OCI-LY7 (cell line): ENCODE measurements around the gene KCNIP4. TPM values are rescaled to one million over a fixed set of nuclear protein-coding genes. Genes with fewer than 3 reads are reported as not detected.

Experiments used
- BruUV-seq: library from RNA; stranded (reverse); fragments of 400-500 nt; replicated peaks from 2 replicates; lab custom pipeline; 2021; lab: Mats Ljungman, UMichigan
- CTCF ChIA-PET: fragments of 300-600 bp; sonication (Branson Sonifier 250); formaldehyde crosslinking; loops from one replicate; lab custom pipeline; 2022; ENCODE audit warnings: antibody characterized with exemption; ENCODE audit not compliant: unreplicated experiment; lab: Charles Lee
- POLR2A ChIA-PET: fragments of 300-600 bp; sonication (Branson Sonifier 250); formaldehyde crosslinking; loops from one replicate; lab custom pipeline; 2022; ENCODE audit warnings: antibody characterized with exemption; lab: Charles Lee
- DNase-seq: peaks from one replicate; pipeline ENCODE4 v3.0.0-alpha.2; 2015; ENCODE audit warnings: low spot score
- H2AFZ ChIP-seq: fragments of 200-600 bp; sonication (generic), shearing (Covaris generic); 2 replicates; pipeline ENCODE4 v1.6.1; 2014; ENCODE audit warnings: mild to moderate bottlenecking, antibody characterized with exemption, low read length, moderate library complexity
- H3K27ac ChIP-seq: fragments of 200-600 bp; sonication (generic); 2 replicates; pipeline ENCODE4 v1.5.1; 2014; ENCODE audit warnings: mixed run types, low read depth, mild to moderate bottlenecking, moderate library complexity, low read length, inconsistent platforms; ENCODE audit not compliant: poor library complexity, severe bottlenecking
- H3K36me3 ChIP-seq: fragments of 200-600 bp; sonication (generic); 2 replicates; pipeline ENCODE4 v1.6.1; 2014; ENCODE audit warnings: mild to moderate bottlenecking, antibody characterized with exemption, low read length, moderate library complexity, mixed read lengths; ENCODE audit not compliant: insufficient read depth
- H3K4me1 ChIP-seq: fragments of 200-600 bp; sonication (generic); 2 replicates; pipeline ENCODE4 v1.5.1; 2014; ENCODE audit warnings: mild to moderate bottlenecking, low read length; ENCODE audit not compliant: insufficient read depth, poor library complexity, severe bottlenecking
- H3K4me2 ChIP-seq: fragments of 200-600 bp; sonication (generic); 2 replicates; pipeline ENCODE4 v1.6.1; 2014; ENCODE audit warnings: mild to moderate bottlenecking, low read length
- H3K4me3 ChIP-seq: fragments of 200-600 bp; sonication (generic); 2 replicates; pipeline ENCODE4 v1.5.1; 2014; ENCODE audit warnings: mild to moderate bottlenecking, low read depth, low read length; ENCODE audit not compliant: poor library complexity, severe bottlenecking
- H3K79me2 ChIP-seq: fragments of 200-600 bp; sonication (generic); 2 replicates; pipeline ENCODE4 v1.6.1; 2016; ENCODE audit warnings: low read depth, mild to moderate bottlenecking, low read length, moderate library complexity, mixed read lengths; ENCODE audit not compliant: insufficient read depth
- H3K9me2 ChIP-seq: fragments of 200-600 bp; sonication (generic); 2 replicates; pipeline ENCODE4 v1.6.1; 2016; ENCODE audit warnings: mild to moderate bottlenecking, low read length, mixed read lengths; ENCODE audit not compliant: insufficient read depth
- H3K9me3 ChIP-seq: fragments of 200-600 bp; sonication (generic); 2 replicates; pipeline ENCODE4 v1.6.1; 2014; ENCODE audit warnings: mild to moderate bottlenecking, mixed run types, low read length, mixed read lengths
- H4K20me1 ChIP-seq: fragments of 200-600 bp; sonication (generic); 2 replicates; pipeline ENCODE4 v1.6.1; 2014; ENCODE audit warnings: mild to moderate bottlenecking, antibody characterized with exemption, low read length, moderate library complexity, mixed read lengths; ENCODE audit not compliant: insufficient read depth
- CTCF ChIP-seq: fragments of 200-600 bp; sonication (generic); conservative IDR thresholded peaks from 2 replicates; pipeline ENCODE4 v1.5.1; 2014; ENCODE audit warnings: mild to moderate bottlenecking, antibody characterized with exemption, low read length, moderate library complexity, mixed read lengths
- EZH2phosphoT487 ChIP-seq: fragments of 200-600 bp; sonication (generic); IDR thresholded peaks from 2 replicates; pipeline ENCODE4 v1.6.1; 2018; ENCODE audit warnings: low read depth, borderline replicate concordance, mild to moderate bottlenecking, mixed run types, antibody characterized with exemption, low read length, moderate library complexity, mixed read lengths
- intact Hi-C: fragments of 100-400 bp; cut with micrococcal nuclease; formaldehyde crosslinking; loops from one replicate; pipeline ENCODE4 v1.10.0; 2022; ENCODE audit not compliant: unreplicated experiment
- total RNA-seq, 2 experiments: library from RNA; depleted of rRNA in 1 of 2; stranded (reverse); fragments of >200 nt in 1 of 2; shearing (Covaris generic) in 1 of 2; gene quantifications; 2 replicates each; pipeline ENCODE4 v1.2.3, GENCODE V29; 2014 to 2022

The KCNIP4 gene
- total RNA-seq, 2 experiments from 2014 or later, result not detected

- no peak overlapping the region for H2AFZ ChIP-seq
- no peaks in the 10 kb centered on the region for H3K9me3 ChIP-seq
- ChIA-PET POLR2A (no interaction called here), CTCF (no interaction called here)
- H3K4me3 ChIP-seq, result no peak overlapping the region
- H4K20me1 ChIP-seq, result no peaks in the 10 kb centered on the region
- no TSS peak for BruUV-seq
- no peak overlapping the region for H3K27ac ChIP-seq
- H3K36me3 ChIP-seq, result no peaks in the 10 kb centered on the region
- no peak for TF ChIP-seq EZH2phosphoT487
- TF ChIP-seq CTCF, result no peak
- intact Hi-C loops, result no loop called here
- no peak for DNase-seq
- H3K4me2 ChIP-seq, result no peak overlapping the region
- no peaks in the 10 kb centered on the region for H3K9me2 ChIP-seq
- no peaks in the 10 kb centered on the region for H3K79me2 ChIP-seq
- no peaks in the 10 kb centered on the region for H3K4me1 ChIP-seq
Measured at GRCh38 chr4:21856301-21856700, 92.3 kb downstream of the KCNIP4 start.

GRCh38 chr4:21849077-21849476 lies 99.5 kb downstream of the KCNIP4 start:
- no peaks in the 10 kb centered on the region for H3K79me2 ChIP-seq
- DNase-seq, result no peak
- H3K9me3 ChIP-seq, result no peaks in the 10 kb centered on the region
- ChIA-PET POLR2A (interaction anchor here (0.6 kb wide), 1 partner anchor 30 kb away, joined by 3 read pairs; no protein-coding TSS in a partner anchor), CTCF (no interaction called here)
- intact Hi-C loops, result no loop called here
- H3K36me3 ChIP-seq, result no peaks in the 10 kb centered on the region
- TF ChIP-seq EZH2phosphoT487 (no peak), CTCF (no peak)
- no TSS peak for BruUV-seq
- no peak overlapping the region for H3K4me2 ChIP-seq
- H2AFZ ChIP-seq, result no peak overlapping the region
- H3K27ac ChIP-seq, result no peak overlapping the region
- H3K4me3 ChIP-seq, result no peak overlapping the region
- no peaks in the 10 kb centered on the region for H3K4me1 ChIP-seq
- no peaks in the 10 kb centered on the region for H4K20me1 ChIP-seq
- no peaks in the 10 kb centered on the region for H3K9me2 ChIP-seq

GRCh38 chr4:21848021-21848420 lies 100.6 kb downstream of the KCNIP4 start:
- no peaks in the 10 kb centered on the region for H3K79me2 ChIP-seq
- H3K4me1 ChIP-seq, result no peaks in the 10 kb centered on the region
- no peaks in the 10 kb centered on the region for H4K20me1 ChIP-seq
- CTCF ChIA-PET, result no interaction called here
- H3K4me2 ChIP-seq, result no peak overlapping the region
- H3K9me3 ChIP-seq, result no peaks in the 10 kb centered on the region
- BruUV-seq, result no TSS peak
- no peaks in the 10 kb centered on the region for H3K36me3 ChIP-seq
- no peak for DNase-seq
- TF ChIP-seq EZH2phosphoT487 (no peak), CTCF (no peak)
- intact Hi-C loops, result no loop called here
- no peak overlapping the region for H3K27ac ChIP-seq
- H3K4me3 ChIP-seq, result no peak overlapping the region
- H3K9me2 ChIP-seq, result no peaks in the 10 kb centered on the region
- H2AFZ ChIP-seq, result no peak overlapping the region
- POLR2A ChIA-PET, result no interaction called here
